Sigmoid colon (tissue), 4 donors: Measurements from ENCODE around the gene VASH2.

Source experiments
- CTCF ChIP-seq, 4 experiments: fragments of 450-650 bp in 3 of 4; fragments of 200-600 bp in 1 of 4; IDR thresholded peaks; one replicate each; pipeline ENCODE4 v1.5.1; 2016 to 2019; ENCODE audit warnings: antibody characterized with exemption in 4 of 4, mild to moderate bottlenecking in 3 of 4, moderate library complexity in 2 of 4
- EP300 ChIP-seq, 4 donors: sonication (generic); formaldehyde crosslinking; IDR thresholded peaks; one replicate each; pipeline ENCODE4 v1.6.1; 2017; ENCODE audit warnings: antibody characterized with exemption in 4 of 4
- POLR2A ChIP-seq, 2 donors: fragments of 450-650 bp; IDR thresholded peaks; one replicate each; pipeline ENCODE4 v1.6.1; 2016; ENCODE audit warnings: antibody characterized with exemption in 2 of 2, mild to moderate bottlenecking in 2 of 2, moderate library complexity in 2 of 2

- no peak for TF ChIP-seq CTCF (IDR thresholded peaks at IDR 0.05)
- TF ChIP-seq EP300 (IDR thresholded peaks at IDR 0.05), result no peak
- no peak for TF ChIP-seq POLR2A (IDR thresholded peaks at IDR 0.05)
These were observed 24.0 kb upstream of the VASH2 start for GRCh38 chr1:212926372-212926771.
